Measurements from ENCODE around the gene OOSP2. TPM values are rescaled to one million over a fixed set of nuclear protein-coding genes. Genes with fewer than 3 reads are reported as not detected.

Gene OOSP2
- total and polyA plus RNA-seq, 2 donors (not counting 1 experiment from before 2014, with no cell fraction given): not detected

- Histone ChIP-seq H3K4me1 (ENCODE audit: control insufficient read depth in 2 of 2, insufficient read depth in 2 of 2, low read length in 2 of 2) (peaks cover 3 to 6% of the 10 kb centered on the region in 2 donors), H3K27ac (ENCODE audit: low read length in 2 of 2) (no peak overlapping the region), H3K4me3 (ENCODE audit: control extremely low read depth in 1 of 5, extremely low read depth in 1 of 5, insufficient read depth in 1 of 5, low read depth in 2 of 5, low read length in 4 of 5) (no peak overlapping the region), H3K9me3 (ENCODE audit: control extremely low read depth in 1 of 3, control insufficient read depth in 2 of 3, insufficient read depth in 1 of 3, low read length in 2 of 3) (no peaks in the 10 kb centered on the region), H2AFZ (ENCODE audit: insufficient read depth, low read depth, low read length, poor library complexity, severe bottlenecking) (no peak overlapping the region), H3K79me2 (ENCODE audit: control insufficient read depth, insufficient read depth, low read length) (no peaks in the 10 kb centered on the region), H3K36me3 (replicated peaks in 1 of 2; ENCODE audit: control extremely low read depth in 1 of 2, control insufficient read depth in 1 of 2, extremely low read depth in 1 of 2, insufficient read depth in 2 of 2, low read length in 1 of 2) (no peaks in the 10 kb centered on the region), H3K9ac (ENCODE audit: low read length) (no peak overlapping the region), H4K20me1 (ENCODE audit: control insufficient read depth, insufficient read depth, low read length, poor library complexity, severe bottlenecking) (no peaks in the 10 kb centered on the region), H3K27me3 (replicated peaks in 1 of 4; ENCODE audit: control extremely low read depth in 1 of 4, control insufficient read depth in 3 of 4, insufficient read depth in 4 of 4, low read length in 3 of 4) (no peaks in the 10 kb centered on the region), H3K4me2 (replicated peaks; ENCODE audit: low read depth, low read length, poor library complexity, severe bottlenecking) (no peak overlapping the region)
- H3K27ac Mint-ChIP-seq: no peak overlapping the region
- intact Hi-C loops (cut with micrococcal nuclease): no loop called here
- H3K4me1 Mint-ChIP-seq: peaks cover 4% of the 10 kb centered on the region
- CTCF ChIA-PET: no interaction called here
- POLR2A ChIA-PET: no interaction called here
- no peak overlapping the region for H3K4me3 Mint-ChIP-seq
- ATAC-seq (ENCODE audit: low read depth): no peak
- TF ChIP-seq CTCF (IDR thresholded peaks at IDR 0.05) (no peak), EZH2 (IDR thresholded peaks at IDR 0.05; ENCODE audit: borderline replicate concordance, insufficient read depth, low read depth, low read length, poor library complexity, severe bottlenecking) (no peak)
- no CpG with 5 or more reads among the region's 4 CpGs for WGBS (ENCODE audit: insufficient coverage)
- H3K9me3 Mint-ChIP-seq (ENCODE audit: insufficient read depth): peaks cover 2% of the 10 kb centered on the region
- DNase-seq: no peak
- H3K27me3 Mint-ChIP-seq: peaks cover 17% of the 10 kb centered on the region
Observed at GRCh38 chr11:60059521-60060240, 19.5 kb downstream of the OOSP2 start.

GRCh38 chr11:60064111-60064510, 23.9 kb downstream of the OOSP2 start:
- CTCF ChIA-PET: interaction anchor here (0.6 kb wide), 1 partner anchor 292 kb away, joined by 3 read pairs; no protein-coding TSS in a partner anchor
- ATAC-seq (ENCODE audit: low read depth): no peak
- peaks cover 9% of the 10 kb centered on the region for H3K27me3 Mint-ChIP-seq
- H3K27ac Mint-ChIP-seq: no peak overlapping the region
- H3K4me1 Mint-ChIP-seq: peaks cover 4% of the 10 kb centered on the region
- peaks cover 2% of the 10 kb centered on the region for H3K9me3 Mint-ChIP-seq (ENCODE audit: insufficient read depth)
- Histone ChIP-seq H3K36me3 (replicated peaks in 1 of 2; ENCODE audit: control extremely low read depth in 1 of 2, control insufficient read depth in 1 of 2, extremely low read depth in 1 of 2, insufficient read depth in 2 of 2, low read length in 1 of 2) (no peaks in the 10 kb centered on the region), H2AFZ (ENCODE audit: insufficient read depth, low read depth, low read length, poor library complexity, severe bottlenecking) (no peak overlapping the region), H3K79me2 (ENCODE audit: control insufficient read depth, insufficient read depth, low read length) (no peaks in the 10 kb centered on the region), H3K9ac (ENCODE audit: low read length) (no peak overlapping the region), H3K27ac (ENCODE audit: low read length in 2 of 2) (no peak overlapping the region), H3K9me3 (ENCODE audit: control extremely low read depth in 1 of 3, control insufficient read depth in 2 of 3, insufficient read depth in 1 of 3, low read length in 2 of 3) (no peaks in the 10 kb centered on the region), H3K4me1 (ENCODE audit: control insufficient read depth in 2 of 2, insufficient read depth in 2 of 2, low read length in 2 of 2) (peaks cover 3 to 6% of the 10 kb centered on the region in 2 donors), H3K4me2 (replicated peaks; ENCODE audit: low read depth, low read length, poor library complexity, severe bottlenecking) (no peak overlapping the region), H3K4me3 (ENCODE audit: control extremely low read depth in 1 of 5, extremely low read depth in 1 of 5, insufficient read depth in 1 of 5, low read depth in 2 of 5, low read length in 4 of 5) (no peak overlapping the region), H4K20me1 (ENCODE audit: control insufficient read depth, insufficient read depth, low read length, poor library complexity, severe bottlenecking) (no peaks in the 10 kb centered on the region), H3K27me3 (replicated peaks in 1 of 4; ENCODE audit: control extremely low read depth in 1 of 4, control insufficient read depth in 3 of 4, insufficient read depth in 4 of 4, low read length in 3 of 4) (no peaks in the 10 kb centered on the region)
- H3K4me3 Mint-ChIP-seq: no peak overlapping the region
- TF ChIP-seq EZH2 (IDR thresholded peaks at IDR 0.05; ENCODE audit: borderline replicate concordance, insufficient read depth, low read depth, low read length, poor library complexity, severe bottlenecking) (no peak), CTCF (IDR thresholded peaks at IDR 0.05) (no peak)
- no CpG with 5 or more reads among the region's 1 CpG for WGBS (ENCODE audit: insufficient coverage)
- POLR2A ChIA-PET: no interaction called here
- DNase-seq: peak; percentile 33
- intact Hi-C loops (cut with micrococcal nuclease): no loop called here
